Activated CD8-positive, alpha-beta T cell treated with anti-CD3 and anti-CD28 coated beads for 36 hours (primary cell): ENCODE measurements around the gene TFAM. TPM values are rescaled to one million over a fixed set of nuclear protein-coding genes. Genes with fewer than 3 reads are reported as not detected.

Source experiments
- ATAC-seq: fragments of 200-7000 bp; cut with Tn5 transposase; one replicate; pipeline ENCODE4 v1.10.0; 2021; ENCODE audit warnings: mild to moderate bottlenecking, moderate library complexity
- CTCF ChIA-PET: fragments of 350-600 bp; sonication (Branson Sonifier 250); formaldehyde crosslinking; loops from one replicate; lab custom pipeline; 2021; ENCODE audit warnings: antibody characterized with exemption; lab: Charles Lee
- POLR2A ChIA-PET: fragments of 350-600 bp; sonication (Branson Sonifier 250); formaldehyde crosslinking; loops from one replicate; lab custom pipeline; 2021; ENCODE audit warnings: antibody characterized with exemption; lab: Charles Lee
- DNase-seq: peaks from one replicate; pipeline ENCODE4 v3.0.0-alpha.2; 2020
- H3K27ac Mint-ChIP-seq: one replicate; pipeline ENCODE4 v1.8.0; 2021; ENCODE audit warnings: mild to moderate bottlenecking, mixed read lengths
- H3K27me3 Mint-ChIP-seq: one replicate; pipeline ENCODE4 v1.8.0; 2021; ENCODE audit warnings: mixed read lengths
- H3K36me3 Mint-ChIP-seq: one replicate; pipeline ENCODE4 v1.8.0; 2021; ENCODE audit warnings: low read depth, mixed read lengths
- H3K4me1 Mint-ChIP-seq: one replicate; pipeline ENCODE4 v1.8.0; 2021; ENCODE audit warnings: low read depth, mixed read lengths
- H3K4me3 Mint-ChIP-seq: one replicate; pipeline ENCODE4 v1.8.0; 2021; ENCODE audit warnings: mild to moderate bottlenecking, moderate library complexity, mixed read lengths
- H3K9me3 Mint-ChIP-seq: one replicate; pipeline ENCODE4 v1.8.0; 2021; ENCODE audit warnings: mixed read lengths
- CTCF ChIP-seq: fragments of 200-600 bp; IDR thresholded peaks from one replicate; pipeline ENCODE4 v1.8.0; 2022; ENCODE audit warnings: antibody characterized with exemption, mild to moderate bottlenecking
- intact Hi-C: fragments of 100-400 bp; cut with micrococcal nuclease; formaldehyde crosslinking; loops from one replicate; pipeline ENCODE4 v1.10.0; 2022
- total RNA-seq, 2 experiments: library from RNA; stranded (reverse); gene quantifications; one replicate each; pipeline ENCODE4 v1.2.3, GENCODE V29; 2021

Gene TFAM
- total RNA-seq, 2 experiments from 2014 or later, result 97.3 to 116 TPM

GRCh38 chr10:58352956-58353610, 32.1 kb upstream of the TFAM start:
- Mint-ChIP-seq H3K4me3 (no peak overlapping the region), H3K9me3 (no peaks in the 10 kb centered on the region), H3K36me3 (peaks cover under 1% of the 10 kb centered on the region), H3K27ac (no peak overlapping the region), H3K27me3 (no peaks in the 10 kb centered on the region), H3K4me1 (peaks cover 36% of the 10 kb centered on the region)
- intact Hi-C loops, result no loop called here
- ChIA-PET CTCF (interaction anchor here (1.1 to 1.8 kb wide), 6 partner anchors 9 to 54 kb away, joined by 3 to 5 read pairs (median 4); partner anchors contain the start of gene TFAM), POLR2A (interaction anchor here (1.2 kb wide), 1 partner anchor 31 kb away, joined by 3 read pairs; the partner anchor contains the start of gene TFAM)
- DNase-seq, result no peak
- ATAC-seq, result no peak
- no peak for TF ChIP-seq CTCF

GRCh38 chr10:58356756-58357155, 28.5 kb upstream of the TFAM start:
- no peak overlapping the region for H3K27ac Mint-ChIP-seq
- peaks cover 32% of the 10 kb centered on the region for H3K4me1 Mint-ChIP-seq
- ATAC-seq, result no peak
- H3K9me3 Mint-ChIP-seq, result no peaks in the 10 kb centered on the region
- no peak overlapping the region for H3K4me3 Mint-ChIP-seq
- CTCF ChIA-PET, result no interaction called here
- no peaks in the 10 kb centered on the region for H3K27me3 Mint-ChIP-seq
- TF ChIP-seq CTCF, result no peak
- peaks cover 4% of the 10 kb centered on the region for H3K36me3 Mint-ChIP-seq
- POLR2A ChIA-PET, result no interaction called here
- DNase-seq, result no peak
- intact Hi-C loops, result no loop called here

- intact Hi-C loops, result no loop called here
- ChIA-PET CTCF (interaction anchor here (1.7 kb wide), 1 partner anchor 59 kb away, joined by 4 read pairs; no protein-coding TSS in a partner anchor), POLR2A (interaction anchor here (1.4 kb wide), 1 partner anchor 29 kb away, joined by 3 read pairs; no protein-coding TSS in a partner anchor)
- Mint-ChIP-seq H3K9me3 (no peaks in the 10 kb centered on the region), H3K36me3 (peaks cover 6% of the 10 kb centered on the region), H3K4me3 (no peak overlapping the region), H3K4me1 (peaks cover 27% of the 10 kb centered on the region), H3K27ac (no peak overlapping the region), H3K27me3 (no peaks in the 10 kb centered on the region)
- DNase-seq, result no peak
- TF ChIP-seq CTCF, result no peak
- no peak for ATAC-seq
Observed at GRCh38 chr10:58358314-58358933, 26.8 kb upstream of the TFAM start.

DNA sequence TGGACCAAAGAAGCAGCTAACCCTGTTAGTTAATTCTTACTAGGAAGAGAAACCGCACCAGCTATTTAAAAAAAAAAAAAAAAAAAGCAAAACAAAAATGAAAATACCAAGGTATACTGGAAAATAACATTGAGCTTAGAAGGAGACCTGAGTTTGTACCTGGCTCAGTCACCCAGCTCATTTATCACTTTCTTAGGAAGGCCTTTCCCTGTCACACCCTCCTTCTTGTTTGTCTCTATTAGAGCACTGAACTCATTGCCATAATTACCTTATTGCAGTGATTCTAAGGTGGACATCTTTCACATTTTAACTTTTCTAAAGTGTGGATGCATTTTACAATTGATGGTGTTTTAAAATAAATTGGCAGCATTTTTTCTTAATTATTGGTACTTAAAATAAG, 26.3 kb upstream of the TFAM start:
- no peak for ATAC-seq
- Mint-ChIP-seq H3K4me1 (peaks cover 27% of the 10 kb centered on the region), H3K27me3 (no peaks in the 10 kb centered on the region), H3K27ac (no peak overlapping the region), H3K36me3 (peaks cover 9% of the 10 kb centered on the region), H3K9me3 (no peaks in the 10 kb centered on the region), H3K4me3 (no peak overlapping the region)
- CTCF ChIA-PET, result interaction anchor here (1.7 kb wide), 1 partner anchor 59 kb away, joined by 4 read pairs; no protein-coding TSS in a partner anchor
- POLR2A ChIA-PET, result interaction anchor here (1.4 kb wide), 1 partner anchor 28 kb away, joined by 3 read pairs; no protein-coding TSS in a partner anchor
- DNase-seq, result no peak
- intact Hi-C loops, result no loop called here
- TF ChIP-seq CTCF, result no peak

DNA sequence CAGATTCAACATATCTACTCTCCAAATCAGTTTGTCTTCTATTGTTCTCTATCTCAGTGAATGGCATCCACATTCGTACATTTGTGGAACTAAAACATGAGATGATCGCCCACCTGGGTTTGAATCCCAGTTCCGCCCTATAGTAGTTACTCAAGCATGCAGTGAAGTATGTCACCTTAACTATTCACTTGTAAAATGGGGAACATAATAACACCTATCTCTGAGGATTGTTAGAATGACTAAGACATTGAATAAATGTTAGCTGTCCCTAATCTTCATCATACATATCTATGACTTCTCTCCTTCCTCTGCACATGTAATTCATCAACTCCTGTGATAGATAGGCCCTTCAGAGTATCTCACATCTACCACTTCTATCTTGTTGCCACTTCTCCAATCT, 25.7 kb upstream of the TFAM start:
- Mint-ChIP-seq H3K4me1 (peaks cover 27% of the 10 kb centered on the region), H3K27ac (no peak overlapping the region), H3K4me3 (no peak overlapping the region), H3K27me3 (no peaks in the 10 kb centered on the region), H3K9me3 (no peaks in the 10 kb centered on the region), H3K36me3 (peaks cover 12% of the 10 kb centered on the region)
- intact Hi-C loops, result no loop called here
- TF ChIP-seq CTCF, result no peak
- ChIA-PET POLR2A (interaction anchor here (1.4 kb wide), 1 partner anchor 28 kb away, joined by 3 read pairs; no protein-coding TSS in a partner anchor), CTCF (interaction anchor here (1.7 to 2.0 kb wide), 3 partner anchors 25 to 60 kb away, joined by 4 to 6 read pairs (median 5); partner anchors contain the start of gene TFAM)
- ATAC-seq (no peak), DNase-seq (no peak)
